Activated CD4-positive, alpha-beta T cell treated with anti-CD3 and anti-CD28 coated beads, Interleukin-2, amount 50 U/mL, for 16 hours (primary cell): ENCODE data around the gene SCARB2.

Source experiments
- DNase-seq: peaks from one replicate; pipeline ENCODE4 v3.0.0-alpha.2; 2020

The SCARB2 gene

DNA sequence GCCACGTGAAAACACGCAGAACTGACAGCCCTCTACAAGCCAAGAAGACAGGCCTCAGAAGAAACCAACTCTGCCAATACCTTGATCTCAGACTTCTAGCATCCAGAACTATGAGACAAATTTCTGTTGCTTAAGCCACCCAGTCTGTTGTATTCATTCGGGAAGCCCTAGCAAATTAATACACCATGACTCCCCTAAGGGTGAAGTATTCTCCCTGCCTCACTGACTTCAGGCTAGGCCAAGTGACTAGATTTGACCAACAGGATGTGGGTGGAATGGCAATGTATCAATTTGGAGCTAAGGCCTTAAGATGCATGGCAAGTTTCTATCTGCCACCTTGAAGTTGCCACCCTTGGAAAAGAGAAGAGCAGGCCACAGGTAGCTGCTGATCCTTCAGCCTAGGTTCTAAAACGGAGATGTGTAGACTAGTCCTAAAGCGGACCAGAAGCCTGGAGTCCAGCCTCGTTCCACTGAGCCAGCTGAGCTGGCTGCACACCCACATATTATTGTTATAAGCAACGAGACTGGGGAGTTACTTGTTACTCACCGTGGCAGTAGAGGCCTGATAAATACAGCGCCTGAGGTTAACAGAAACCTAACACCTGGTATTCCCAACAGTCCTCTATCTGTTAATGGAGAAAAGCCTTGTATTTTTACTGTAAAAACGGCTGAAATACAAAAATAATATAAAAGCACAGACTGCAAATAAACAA lies 16.4 kb downstream of the SCARB2 start:
- DNase-seq: no peak

DNA sequence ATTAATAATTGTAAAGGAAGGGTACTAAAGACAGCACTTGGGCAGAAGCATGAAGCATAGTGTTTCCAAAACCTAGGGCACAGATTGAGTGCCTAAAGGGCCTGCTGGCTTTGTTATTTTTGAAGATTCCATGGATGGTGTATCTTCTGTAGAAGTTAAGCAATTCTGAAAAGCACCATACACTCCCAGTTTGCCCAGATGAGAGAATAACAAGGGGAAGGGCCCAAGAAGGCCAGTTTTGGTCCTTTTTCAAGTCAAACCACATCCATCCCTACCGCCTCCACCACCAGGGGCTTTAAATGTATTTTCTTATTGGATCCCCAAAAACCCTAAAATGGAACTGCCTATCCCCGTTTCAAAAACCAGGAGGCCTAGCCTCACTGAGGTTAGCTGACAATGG lies 17.2 kb downstream of the SCARB2 start:
- no peak for DNase-seq

DNA sequence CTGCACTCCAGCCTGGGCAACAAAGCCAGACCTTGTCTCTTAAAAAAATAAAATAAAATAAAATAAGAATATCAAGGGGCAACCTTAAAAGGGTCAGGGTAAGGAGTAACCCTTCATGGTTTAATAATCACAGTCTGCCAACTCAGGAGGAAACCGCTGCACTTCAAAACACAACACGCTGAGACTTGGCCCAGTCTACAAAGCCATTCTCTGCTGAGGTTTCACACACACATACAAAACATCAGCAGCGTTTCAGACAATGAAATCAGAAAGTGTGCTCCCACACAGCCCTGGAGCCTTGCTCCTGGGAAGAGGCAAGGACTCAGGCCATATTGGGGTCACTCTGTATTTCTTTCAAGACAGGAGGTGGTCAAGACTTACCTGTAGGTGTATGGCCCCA lies 18.3 kb downstream of the SCARB2 start:
- no peak for DNase-seq

DNA sequence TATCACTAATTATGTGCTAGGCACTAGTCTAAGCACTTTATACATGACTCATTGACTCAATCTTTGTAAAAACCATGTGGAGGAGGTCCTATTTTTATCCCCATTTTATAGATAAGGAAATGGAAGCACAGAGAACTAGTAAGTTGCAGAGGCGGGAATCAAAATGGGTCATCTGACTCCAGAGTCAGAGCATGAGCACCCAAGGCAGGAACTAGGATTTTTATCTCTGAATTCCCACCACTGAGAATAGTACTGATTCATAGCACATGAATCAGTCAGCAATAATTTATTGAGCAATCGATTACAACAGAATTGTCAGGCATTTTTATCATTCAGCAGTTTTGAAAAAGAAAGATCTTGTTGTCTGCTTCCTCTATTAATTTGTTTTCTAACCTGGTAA lies 19.3 kb downstream of the SCARB2 start:
- no peak for DNase-seq

DNA sequence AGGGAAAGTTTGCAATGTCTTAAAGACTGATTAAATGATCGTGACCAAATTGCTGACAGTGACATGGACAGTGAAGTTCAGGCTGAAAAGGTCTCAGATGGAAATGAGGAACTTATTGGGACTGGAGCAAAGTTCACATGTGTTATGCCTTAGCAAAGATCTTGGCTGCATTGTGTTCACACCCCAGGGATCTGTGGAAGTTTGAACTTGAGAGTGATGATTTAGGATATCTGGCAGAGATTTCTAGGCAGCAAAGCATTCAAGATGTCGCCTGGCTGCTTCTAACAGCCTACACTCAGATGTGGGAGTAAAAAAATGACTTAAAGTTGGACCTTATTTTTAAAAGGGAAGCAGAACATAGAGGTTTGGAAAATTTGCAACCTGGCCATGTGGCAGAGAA lies 21.4 kb downstream of the SCARB2 start:
- no peak for DNase-seq

DNA sequence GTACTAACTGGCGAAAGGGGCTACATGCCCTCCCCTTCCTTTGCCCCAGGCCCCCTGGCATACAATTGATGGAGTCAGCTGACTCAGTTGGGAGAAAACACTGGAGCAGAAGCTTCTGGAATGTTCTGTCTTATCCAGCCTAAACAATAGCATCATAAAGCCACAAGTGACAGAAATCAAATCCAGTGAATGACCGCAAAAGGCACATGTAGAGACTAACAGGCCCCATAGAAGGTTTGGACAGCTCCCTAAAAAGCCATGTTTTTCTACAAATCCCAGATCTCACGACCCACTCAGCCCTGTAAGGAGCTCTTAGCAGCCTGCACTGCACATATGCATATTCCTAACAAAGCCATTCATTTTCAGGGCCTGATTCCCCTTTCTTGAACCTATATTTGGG lies 25.1 kb downstream of the SCARB2 start:
- no peak for DNase-seq

DNA sequence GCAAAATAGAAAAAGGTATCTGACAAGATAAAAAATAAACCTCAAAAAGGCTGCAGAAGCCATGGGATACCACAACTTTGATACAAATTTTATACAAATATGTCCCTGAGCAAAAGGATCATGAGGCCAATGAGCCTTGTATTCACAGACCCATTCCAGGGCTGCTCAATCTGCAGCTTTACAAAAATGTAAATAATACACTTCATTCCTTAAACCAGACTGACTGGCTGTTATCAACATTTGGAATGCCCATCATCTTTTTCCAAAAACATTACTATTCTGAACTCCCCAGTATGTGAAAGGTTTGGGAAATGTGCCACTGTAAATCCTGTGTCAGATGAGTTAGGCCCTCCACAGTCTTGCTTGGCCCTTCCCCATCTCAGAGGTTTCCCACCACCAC lies 25.5 kb downstream of the SCARB2 start:
- no peak for DNase-seq

DNA sequence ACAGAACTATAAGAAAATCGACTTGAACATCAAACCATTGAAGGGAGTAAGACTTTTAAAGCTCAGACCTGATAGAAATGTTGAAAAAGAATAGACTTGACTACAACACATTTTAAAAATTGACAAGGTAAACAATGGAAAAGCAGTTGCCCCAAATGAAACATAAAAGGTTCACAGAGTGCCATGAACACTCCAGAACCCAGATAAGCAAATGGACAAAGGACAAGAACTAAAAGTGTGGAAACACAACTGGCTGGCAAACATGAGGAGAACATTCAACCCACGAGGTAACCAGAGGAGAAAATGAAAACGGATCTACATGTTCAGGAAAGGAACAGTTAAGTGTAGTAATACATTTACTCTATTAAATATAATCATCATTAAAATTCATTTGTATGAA lies 26.5 kb downstream of the SCARB2 start:
- no peak for DNase-seq

DNA sequence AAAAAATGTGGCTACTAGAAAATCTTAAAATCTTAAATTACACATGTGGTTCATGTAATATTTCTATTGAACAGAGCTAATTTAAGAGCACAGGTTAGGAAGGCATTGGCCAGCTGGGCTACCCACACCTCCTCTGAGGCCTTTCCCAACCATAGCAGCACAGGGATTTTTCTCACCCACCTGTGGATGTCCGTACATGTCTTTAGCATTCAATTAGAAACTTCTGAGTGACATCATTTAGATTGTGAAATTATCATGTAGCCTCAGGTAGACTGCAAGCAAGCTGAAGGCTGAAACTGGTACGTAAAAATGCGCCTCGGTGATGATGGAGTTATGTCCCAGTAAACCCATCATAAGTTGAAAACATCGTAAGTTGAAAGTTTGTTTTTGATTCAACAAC lies 31.2 kb downstream of the SCARB2 start:
- no peak for DNase-seq

DNA sequence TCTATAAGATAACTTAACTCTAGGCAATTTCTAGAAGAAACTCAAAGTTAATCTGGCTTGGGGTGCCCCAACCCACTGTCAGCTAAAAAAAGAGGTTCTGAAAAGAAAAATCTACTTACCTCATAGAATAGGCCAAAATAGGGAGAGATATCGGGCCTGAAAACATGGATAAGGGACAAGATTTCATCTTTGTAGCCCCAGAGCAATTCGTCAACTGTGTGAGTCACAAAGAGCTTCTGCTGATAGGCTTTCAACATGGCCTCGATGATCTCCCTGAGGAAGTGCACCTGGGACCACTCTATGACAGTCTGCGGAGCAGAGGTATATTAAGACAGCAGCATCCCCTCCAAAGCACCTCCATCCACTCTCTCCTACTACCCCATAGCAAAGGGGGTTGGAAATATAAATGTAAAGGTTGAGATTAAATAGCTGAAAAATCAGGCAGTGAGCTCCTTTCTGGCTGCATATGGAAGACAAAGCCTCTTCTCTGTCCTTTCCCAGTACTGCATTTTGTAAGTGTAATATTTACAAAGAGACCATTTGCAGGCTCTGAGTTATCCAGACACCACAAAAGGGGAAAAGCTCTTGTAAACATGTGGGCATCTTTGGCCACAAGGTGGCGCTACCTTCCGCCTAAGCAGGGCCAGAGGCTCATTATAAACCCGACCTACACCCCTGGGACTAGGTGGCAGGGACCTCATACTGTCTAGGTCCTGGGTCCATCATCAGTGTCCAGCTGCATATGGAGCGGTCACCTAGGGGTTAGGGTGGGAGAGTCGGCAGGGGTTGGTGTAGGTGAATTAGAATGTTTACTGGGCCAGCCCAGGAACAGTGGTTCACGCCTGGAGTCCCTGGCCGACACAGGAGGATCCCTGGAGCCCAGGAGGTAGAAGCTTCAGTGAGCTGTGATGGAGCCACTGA lies 34.0 kb downstream of the SCARB2 start:
- DNase-seq: peak; percentile 84

DNA sequence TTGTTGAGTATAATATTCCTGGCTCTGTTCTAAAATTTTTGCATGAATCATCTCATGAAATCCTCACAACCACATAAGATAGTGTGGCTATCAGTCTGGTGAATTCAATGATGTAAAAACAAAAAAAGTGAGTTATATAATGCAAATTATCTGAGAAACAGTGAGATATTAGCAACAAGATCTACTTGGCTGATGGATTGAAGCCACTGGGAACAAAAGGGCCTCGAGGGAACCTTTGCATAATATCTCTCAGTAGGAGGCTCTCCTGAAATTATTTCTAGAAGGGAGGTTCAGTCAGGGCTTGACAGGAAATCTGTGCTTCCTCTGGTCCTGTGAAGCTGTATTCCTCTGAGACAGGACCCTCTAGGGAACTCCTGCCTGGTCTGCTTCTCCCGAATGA lies 35.3 kb downstream of the SCARB2 start:
- no peak for DNase-seq

DNA sequence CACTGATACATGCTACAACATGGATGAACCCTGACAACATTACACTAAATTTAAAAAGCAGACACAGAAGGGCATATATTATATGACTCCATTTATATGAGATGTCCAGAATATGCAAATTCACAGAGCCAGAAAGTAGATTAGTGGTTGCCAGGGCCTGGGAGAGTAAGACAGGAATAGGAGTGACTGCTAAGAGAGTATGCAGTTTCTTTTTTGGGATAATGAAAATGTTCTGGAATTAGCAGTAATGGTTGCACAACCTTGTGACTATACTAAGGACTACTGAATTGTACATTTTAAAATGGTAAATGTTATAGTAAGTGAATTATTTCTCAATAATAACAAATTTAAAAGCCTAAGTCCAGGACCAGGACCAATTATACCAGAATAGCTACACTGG lies 35.9 kb downstream of the SCARB2 start:
- DNase-seq: no peak

DNA sequence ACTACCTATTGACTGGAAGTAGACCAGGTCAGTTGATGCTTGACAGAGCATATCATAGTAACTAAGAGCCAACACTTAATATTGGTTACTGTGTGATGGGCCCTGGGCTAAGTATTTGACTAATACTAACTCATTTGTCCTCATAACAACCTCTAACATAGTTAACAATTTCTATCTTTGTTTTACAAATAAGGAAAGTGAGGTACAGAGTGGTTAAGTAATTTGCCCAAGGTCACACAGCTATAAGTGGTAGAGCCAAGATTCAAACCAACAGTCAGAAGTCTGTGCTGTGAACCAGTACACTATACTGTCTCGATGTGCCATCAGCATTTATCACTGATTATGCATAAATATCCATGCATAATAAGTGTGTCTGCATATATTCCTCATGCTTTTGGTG lies 38.3 kb downstream of the SCARB2 start:
- DNase-seq: no peak

DNA sequence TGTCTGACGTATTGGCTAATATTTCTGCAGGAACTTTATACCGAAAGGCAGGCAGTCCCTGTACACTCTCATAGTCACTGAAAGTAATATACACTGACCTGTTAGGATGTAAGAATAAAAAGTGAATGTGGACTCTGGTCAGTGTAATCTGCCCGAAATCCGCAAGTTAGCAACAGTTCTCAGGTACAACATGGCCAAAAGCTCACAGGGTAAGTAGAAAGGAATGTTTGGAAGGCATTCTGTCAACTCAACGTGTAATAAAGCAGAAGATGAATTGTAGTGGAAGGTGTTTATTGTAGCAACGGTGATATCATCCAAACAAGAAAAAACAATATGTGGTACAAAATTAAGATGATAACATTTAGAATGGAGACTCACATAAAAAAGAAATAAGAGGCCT lies 39.4 kb downstream of the SCARB2 start:
- no peak for DNase-seq

DNA sequence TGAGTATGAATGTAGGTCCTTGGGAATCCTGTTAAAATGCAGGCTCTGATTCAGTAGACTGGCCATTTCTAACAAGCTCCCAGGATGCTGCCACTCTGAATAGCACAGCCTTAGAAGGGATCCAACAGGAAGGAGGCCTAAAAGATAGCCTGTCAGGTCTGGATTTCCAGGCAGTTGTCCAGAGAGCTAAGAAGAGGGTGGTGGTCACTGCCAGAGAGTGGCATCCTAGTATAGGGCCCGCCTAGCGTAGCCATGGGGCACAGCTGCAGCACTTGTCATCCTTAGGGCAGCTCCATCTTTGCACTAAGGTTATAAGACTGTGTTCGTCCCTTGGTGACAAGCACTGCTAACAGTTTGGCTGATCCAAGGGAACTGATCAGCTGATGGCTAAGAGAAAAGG lies 44.9 kb downstream of the SCARB2 start:
- no peak for DNase-seq

DNA sequence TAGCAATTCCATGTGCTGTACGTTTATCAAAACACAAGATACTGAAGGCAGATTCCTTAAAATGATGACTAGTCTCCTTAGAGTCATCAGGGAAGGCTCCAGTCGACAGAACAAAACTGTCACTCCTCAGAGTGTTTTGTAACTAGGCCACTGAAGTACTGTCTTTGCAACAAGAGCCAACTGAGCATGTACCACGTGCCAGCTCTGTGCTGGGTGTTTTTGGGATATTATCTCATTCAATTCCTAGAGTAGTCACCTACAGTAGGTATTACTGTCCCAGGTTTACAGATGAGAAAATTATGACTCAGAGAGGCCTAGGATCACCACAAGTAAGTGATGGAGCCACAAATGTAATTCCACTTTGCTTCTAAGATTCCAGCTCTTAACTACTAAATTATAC lies 47.1 kb downstream of the SCARB2 start:
- DNase-seq: no peak

DNA sequence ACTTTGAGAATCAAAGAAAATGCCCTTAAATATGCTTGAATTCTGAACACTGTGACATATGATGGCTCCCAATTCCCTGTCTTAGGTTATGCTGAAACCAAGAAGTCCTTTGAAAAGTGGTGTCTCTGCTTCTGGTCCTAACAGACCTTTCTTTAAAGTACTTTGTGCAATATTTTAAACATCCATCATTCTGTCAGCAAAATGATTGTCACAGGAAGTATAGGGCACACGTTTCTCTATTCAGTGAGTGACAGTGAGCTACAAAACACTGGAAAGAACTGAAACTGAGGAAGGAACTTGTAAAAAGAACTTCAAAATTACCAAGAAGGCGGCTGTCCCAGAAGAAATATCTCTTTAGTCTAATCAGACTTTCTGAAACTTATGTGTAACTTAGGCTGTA lies 53.3 kb downstream of the SCARB2 start:
- DNase-seq: no peak

DNA sequence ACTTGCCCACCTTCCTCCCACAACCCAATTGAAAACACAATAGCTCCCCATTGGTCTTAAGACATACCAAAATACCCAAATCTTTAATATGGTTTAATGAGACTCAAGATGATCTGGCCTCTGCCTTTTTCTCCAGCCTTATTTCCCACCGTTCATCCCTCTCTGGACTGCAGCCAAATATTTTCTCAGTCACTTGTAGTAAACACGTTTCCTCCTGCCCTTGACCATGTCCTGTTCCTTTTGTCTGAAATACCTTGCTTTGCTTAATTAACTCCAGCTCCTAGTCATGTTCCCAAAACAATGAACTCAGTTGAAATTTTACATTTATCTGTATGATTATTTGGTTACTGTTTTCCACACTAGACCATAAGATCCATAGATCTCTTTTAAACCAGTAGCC lies 57.0 kb downstream of the SCARB2 start:
- no peak for DNase-seq

DNA sequence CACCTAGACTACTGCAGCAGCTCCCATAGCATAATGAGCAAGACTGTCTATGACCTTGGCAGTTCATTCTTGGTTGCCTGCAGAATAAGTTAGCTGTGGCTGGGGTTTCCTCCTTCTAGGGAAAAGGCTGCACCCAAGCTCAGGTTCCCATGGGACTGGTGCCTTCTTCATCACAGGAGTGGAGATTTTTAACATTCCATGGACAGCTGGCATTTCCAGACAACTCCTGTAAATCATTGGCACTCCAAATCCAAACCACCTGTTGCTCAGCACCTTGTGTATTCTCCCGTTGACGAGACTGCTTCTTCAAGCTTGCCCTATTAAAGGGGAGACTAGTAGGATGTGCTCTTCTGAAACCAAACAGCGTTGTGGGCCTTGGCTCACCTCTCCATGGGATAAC lies 57.6 kb downstream of the SCARB2 start:
- no peak for DNase-seq

DNA sequence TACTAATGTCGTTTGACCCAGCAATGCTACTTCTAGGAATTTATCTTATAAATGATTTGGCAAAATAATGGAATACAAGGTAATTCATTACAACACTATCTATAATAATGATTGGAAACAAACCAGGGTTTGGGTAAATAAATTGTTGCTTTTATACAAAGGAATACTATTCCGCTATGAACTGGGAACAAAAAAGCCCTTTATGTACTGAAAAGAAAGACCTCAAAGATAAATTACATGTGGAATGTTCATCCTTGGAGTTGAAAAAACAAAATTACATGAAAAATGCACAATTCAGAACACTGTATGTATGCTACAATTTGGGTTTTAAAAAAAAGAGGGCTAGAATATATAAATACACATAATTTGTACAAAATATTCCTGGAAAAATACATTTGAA lies 60.3 kb downstream of the SCARB2 start:
- DNase-seq: no peak

DNA sequence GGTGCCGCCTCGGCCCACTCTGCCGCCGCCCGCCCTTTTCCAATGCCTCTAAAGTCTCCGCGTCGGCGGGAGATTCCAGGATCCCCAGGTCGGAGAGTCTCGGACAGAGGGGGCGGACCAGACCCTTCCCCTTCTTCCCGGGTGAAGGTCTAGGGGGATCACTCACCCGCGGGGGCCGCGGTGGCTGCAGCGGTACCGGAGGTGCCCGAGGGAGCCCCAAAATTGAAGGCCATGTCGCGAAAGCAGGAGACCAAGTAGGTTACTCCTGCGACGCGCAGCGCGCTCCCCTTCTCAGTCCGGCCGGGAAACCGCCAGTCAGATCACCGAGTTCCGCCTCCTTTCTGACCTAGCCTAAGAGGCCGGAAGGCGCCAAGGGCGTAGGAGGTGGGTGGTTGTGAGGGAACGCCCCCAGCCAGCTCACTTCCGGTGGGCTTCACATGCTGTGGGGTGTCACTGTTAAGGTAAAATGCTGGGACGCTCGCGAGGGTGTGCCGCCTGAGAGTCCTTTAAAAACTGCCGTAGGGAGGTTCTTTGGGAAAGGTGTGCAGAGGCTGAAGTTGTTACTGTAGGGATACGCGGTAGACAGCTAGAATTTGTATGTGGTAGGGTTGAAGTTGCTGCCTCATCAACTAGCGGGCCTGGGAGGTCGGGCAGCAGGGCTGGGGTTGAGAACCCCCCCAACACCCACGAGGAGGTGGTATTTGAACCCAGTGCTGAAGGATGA lies 65.3 kb downstream of the SCARB2 start, which contains the start of gene NUP54:
NUP54 (minus strand) TSS at position 256 of the 724 bp plus-strand sequence; CDS start at position 233, 23 bp downstream.
- peak; percentile 98 for DNase-seq

DNA sequence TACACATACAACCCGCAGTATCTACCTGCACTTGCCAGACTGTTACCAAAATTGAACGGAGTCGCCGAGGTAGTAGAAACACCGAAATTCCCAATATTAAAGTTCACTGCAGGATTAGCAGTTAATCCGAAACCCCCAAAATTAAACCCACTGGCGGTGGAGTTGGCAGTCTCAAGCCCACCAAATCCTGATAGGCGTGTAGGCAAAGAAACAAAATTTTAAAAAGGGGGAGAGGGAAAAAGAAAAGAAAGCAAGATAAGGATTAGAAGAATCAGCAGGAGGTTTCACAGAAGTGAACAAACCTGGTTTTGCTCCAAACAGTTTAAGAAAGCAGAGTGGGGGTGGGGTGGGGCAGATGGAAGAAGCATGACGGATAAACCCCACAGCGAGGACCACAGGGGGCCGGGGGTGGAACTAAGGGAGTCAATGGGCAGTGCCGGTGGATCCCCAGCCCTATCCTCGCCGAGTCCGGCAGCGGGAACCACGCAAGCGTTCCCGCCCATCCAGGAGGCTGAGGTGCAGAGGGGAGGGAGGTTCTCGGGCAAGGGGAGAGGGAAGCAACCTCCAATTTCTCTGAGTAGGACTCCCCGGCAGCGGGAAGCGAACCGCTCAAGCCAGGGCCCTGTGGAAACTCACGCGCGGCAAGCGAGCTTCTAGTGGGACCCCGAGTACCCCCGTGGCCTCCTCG lies 66.0 kb downstream of the SCARB2 start:
- peak; percentile 65 for DNase-seq

DNA sequence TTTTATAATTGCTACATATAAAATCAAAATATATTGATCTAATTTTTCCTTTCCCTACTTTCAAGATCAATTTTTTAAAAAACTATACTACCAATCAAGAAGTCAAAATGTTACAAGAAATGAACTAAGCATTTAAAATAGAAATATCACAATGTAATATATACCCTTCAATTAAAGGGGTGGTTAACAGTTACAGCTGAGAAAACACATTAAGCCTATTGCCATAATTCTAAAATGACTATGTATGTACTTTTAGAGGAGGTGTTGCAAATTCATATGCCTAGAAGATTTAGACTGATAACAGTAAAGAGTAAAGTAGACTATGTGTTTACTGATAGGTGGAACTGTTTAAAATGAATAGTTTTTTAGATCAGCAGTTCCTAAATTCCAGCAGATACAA lies 69.1 kb downstream of the SCARB2 start:
- no peak for DNase-seq
